GM10248 (cell line): Measurements from ENCODE around the gene MOK.

Experiments used
- CTCF ChIA-PET: fragments of 300-600 bp; sonication (Branson Sonifier 250); formaldehyde crosslinking; extraction: SDS; loops from one replicate; lab custom pipeline; 2021; ENCODE audit warnings: antibody characterized with exemption; lab: Yijun Ruan, JAX
- POLR2A ChIA-PET: fragments of 350-650 bp; sonication (Branson Sonifier 250); formaldehyde crosslinking; extraction: SDS; loops from one replicate; lab custom pipeline; 2020; ENCODE audit warnings: antibody characterized with exemption; lab: Yijun Ruan, JAX
- DNase-seq: peaks from one replicate; pipeline ENCODE4 v3.0.0; 2012; ENCODE audit errors: extremely low spot score
- CTCF ChIP-seq: IDR thresholded peaks from 2 replicates; pipeline ENCODE4 v1.5.1; 2012; ENCODE audit warnings: mild to moderate bottlenecking, low read depth; ENCODE audit errors: extremely low read depth, missing control alignments, control extremely low read depth

MOK gene

GRCh38 chr14:102211240-102211639, 93.7 kb downstream of the MOK start:
- POLR2A ChIA-PET = no interaction called here
- DNase-seq = no peak
- CTCF ChIA-PET = no interaction called here
- no peak for TF ChIP-seq CTCF

- POLR2A ChIA-PET = no interaction called here
- CTCF ChIA-PET = no interaction called here
Observed at GRCh38 chr14:102210421-102211042, 94.4 kb downstream of the MOK start.

GRCh38 chr14:102209224-102209966, 95.6 kb downstream of the MOK start:
- CTCF ChIA-PET = no interaction called here

More at GRCh38 chr14:102210421-102211042, 94.4 kb downstream of the MOK start:
- no peak for TF ChIP-seq CTCF
- no peak for DNase-seq

GRCh38 chr14:102208741-102209140, 96.2 kb downstream of the MOK start:
- DNase-seq = no peak
- CTCF ChIA-PET = no interaction called here
- no peak for TF ChIP-seq CTCF
- POLR2A ChIA-PET = no interaction called here

More at GRCh38 chr14:102209224-102209966, 95.6 kb downstream of the MOK start:
- no peak for DNase-seq
- POLR2A ChIA-PET = no interaction called here
- TF ChIP-seq CTCF = no peak

GRCh38 chr14:102207831-102208365, 97.1 kb downstream of the MOK start:
- POLR2A ChIA-PET = no interaction called here
- TF ChIP-seq CTCF = no peak
- CTCF ChIA-PET = no interaction called here
- no peak for DNase-seq

- no peak for DNase-seq
- ChIA-PET CTCF (no interaction called here), POLR2A (no interaction called here)
- no peak for TF ChIP-seq CTCF
Observed at GRCh38 chr14:102206918-102207317, 98.0 kb downstream of the MOK start.
